SK-N-MC (cell line): Measurements from ENCODE around the gene ASNS.
"Not testable (repeated sequence)": the region's sequence is repeated elsewhere in the genome, so short reads cannot be mapped to it uniquely, and the experiment has no call there.

Source experiments
- DNase-seq: peaks from one replicate; pipeline ENCODE4 v3.0.0-alpha.2; 2011; ENCODE audit warnings: low read depth, low spot score
- H3K27ac ChIP-seq: fragments of 200-600 bp; sonication (generic); 2 replicates; pipeline ENCODE4 v1.5.1; 2016; ENCODE audit warnings: mixed run types
- H3K36me3 ChIP-seq: fragments of 200-600 bp; sonication (generic); 2 replicates; pipeline ENCODE4 v1.6.1; 2017; ENCODE audit warnings: antibody characterized with exemption, low read length, mixed read lengths; ENCODE audit not compliant: insufficient read depth
- H3K4me3 ChIP-seq: fragments of 200-600 bp; sonication (generic); 2 replicates; pipeline ENCODE4 v1.5.1; 2016
- H3K9ac ChIP-seq: fragments of 200-600 bp; sonication (generic); 2 replicates; pipeline ENCODE4 v1.8.0; 2017; ENCODE audit warnings: mixed run types, mixed read lengths; ENCODE audit not compliant: insufficient read length
- H3K9me3 ChIP-seq: fragments of 200-600 bp; sonication (generic); 2 replicates; pipeline ENCODE4 v1.6.1; 2017; ENCODE audit warnings: low read depth, mild to moderate bottlenecking, antibody characterized with exemption, low read length, moderate library complexity, mixed read lengths
- EZH2 ChIP-seq: fragments of 200-600 bp; sonication (generic); IDR thresholded peaks from one replicate; pipeline ENCODE4 v1.6.1; 2017; ENCODE audit warnings: antibody characterized with exemption
- FOXP2 ChIP-seq: optimal IDR thresholded peaks from 2 replicates; pipeline ENCODE3; 2011; ENCODE audit warnings: mild to moderate bottlenecking, moderate library complexity; ENCODE audit not compliant: insufficient read depth; ENCODE audit errors: extremely low read length, control extremely low read depth
- POLR2AphosphoS5 ChIP-seq: IDR thresholded peaks from 2 replicates; pipeline ENCODE4 v1.6.1; 2012; ENCODE audit warnings: mild to moderate bottlenecking, low read depth, low read length, borderline replicate concordance

Gene ASNS

DNA sequence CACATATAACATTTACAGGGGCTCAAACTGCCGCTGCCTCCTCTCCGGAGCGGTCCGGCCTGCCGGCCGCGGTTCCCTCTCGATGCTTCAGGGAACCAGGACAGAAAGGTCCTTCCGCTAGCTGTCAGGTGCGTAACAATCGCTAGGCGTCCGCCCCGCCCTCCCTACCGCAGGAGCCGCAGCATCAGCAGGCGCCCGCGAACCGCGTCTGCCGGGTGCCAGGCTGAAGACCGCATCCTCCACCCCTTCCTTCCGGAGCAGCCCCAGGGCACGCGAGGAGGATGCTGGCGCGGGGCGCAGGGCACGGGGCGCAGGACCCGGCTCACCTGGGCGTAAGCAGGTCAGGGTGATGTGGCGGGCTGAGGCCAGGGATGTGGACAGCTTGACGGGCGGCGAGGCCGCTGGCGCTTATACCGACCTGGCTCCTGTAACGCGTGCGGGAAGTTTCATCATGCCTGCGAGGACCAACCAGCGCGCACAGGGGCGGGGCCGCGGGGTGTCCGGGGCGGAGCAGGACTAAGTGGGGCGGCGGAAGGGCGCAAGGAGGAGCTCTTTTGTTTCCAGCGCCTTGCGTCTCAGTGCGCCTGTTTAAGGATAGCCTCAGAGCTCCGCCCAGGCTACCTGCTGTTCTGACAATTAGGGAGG is at the start of gene ASNS:
TSS of gene ASNS (minus strand) at position 384 of the 645 bp plus-strand sequence. CDS start 3,252 bp downstream, outside the sequence.
- H3K4me3 ChIP-seq, result peak within 1 kb of the TSS; percentile 95
- peaks cover 34% of the 10 kb centered on the region for H3K36me3 ChIP-seq
- TF ChIP-seq POLR2AphosphoS5 (peak; percentile 81), FOXP2 (peak; percentile 33), EZH2 (no peak)
- H3K9ac ChIP-seq, result peak within 1 kb of the TSS; percentile 89
- peak; percentile 63 for DNase-seq
- no peaks in the 10 kb centered on the region for H3K9me3 ChIP-seq
- H3K27ac ChIP-seq, result peak within 1 kb of the TSS; percentile 78; the same call in 1 of the 2 replicates

- DNase-seq, H3K9ac ChIP-seq, H3K27ac ChIP-seq, H3K9me3 ChIP-seq, H3K4me3 ChIP-seq, H3K36me3 ChIP-seq: not testable (repeated sequence)
Measured at GRCh38 chr7:97921254-97921653, 49.0 kb upstream of the ASNS start.

- H3K4me3 ChIP-seq, H3K9ac ChIP-seq, H3K27ac ChIP-seq, DNase-seq, H3K36me3 ChIP-seq, H3K9me3 ChIP-seq: not testable (repeated sequence)
Measured at GRCh38 chr7:97915267-97915666, 43.1 kb upstream of the ASNS start.

DNA sequence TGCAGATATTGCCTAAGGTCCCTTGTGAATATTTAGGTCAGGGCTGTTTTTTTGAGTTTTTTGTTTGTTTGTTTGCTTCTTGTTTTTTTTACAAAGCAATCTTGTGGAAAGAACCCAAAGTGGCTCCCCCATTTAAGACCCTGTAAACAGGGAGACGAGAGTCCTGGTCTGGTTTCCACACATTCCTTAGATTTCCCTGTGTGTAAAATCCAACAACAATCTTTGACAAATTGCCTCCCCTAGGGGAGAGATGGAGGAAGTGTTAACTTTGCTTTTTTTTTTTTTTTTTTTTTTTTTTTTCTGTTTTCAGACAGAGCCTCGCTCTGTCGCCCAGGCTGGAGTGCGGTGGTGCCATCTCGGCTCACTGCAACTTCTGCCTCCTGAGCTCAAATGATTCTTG is 40.1 kb upstream of the ASNS start:
- H3K9me3 ChIP-seq, DNase-seq, H3K27ac ChIP-seq: not testable (repeated sequence)

GRCh38 chr7:97896893-97897292 is 24.7 kb upstream of the ASNS start:
- H3K9me3 ChIP-seq, DNase-seq, H3K27ac ChIP-seq, H3K4me3 ChIP-seq, H3K36me3 ChIP-seq, H3K9ac ChIP-seq: not testable (repeated sequence)

More for the DNA sequence above, 40.1 kb upstream of the ASNS start:
- not testable (repeated sequence) for H3K9ac ChIP-seq, H3K4me3 ChIP-seq, H3K36me3 ChIP-seq

DNA sequence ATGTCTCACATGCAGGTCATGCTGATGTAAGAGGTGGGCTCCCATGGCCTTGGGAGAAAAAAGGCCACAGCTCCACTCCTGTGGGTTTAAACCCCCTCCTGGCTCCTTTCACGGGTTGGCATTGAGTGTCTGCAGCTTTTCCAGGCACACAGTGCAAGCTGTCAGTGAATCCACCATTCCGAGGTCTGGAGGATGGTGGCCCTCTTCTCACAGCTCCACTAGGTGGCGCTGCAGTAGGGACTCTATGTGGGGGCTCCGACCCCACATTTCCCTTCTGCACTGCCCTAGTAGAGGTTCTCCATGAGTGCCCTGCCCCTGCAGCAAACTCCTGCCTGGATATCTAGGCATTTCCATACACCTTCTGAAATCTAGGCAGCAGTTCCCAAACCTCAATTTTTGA is 19.5 kb upstream of the ASNS start:
- not testable (repeated sequence) for H3K4me3 ChIP-seq, H3K9me3 ChIP-seq, DNase-seq, H3K9ac ChIP-seq, H3K27ac ChIP-seq, H3K36me3 ChIP-seq

- H3K9me3 ChIP-seq, H3K4me3 ChIP-seq, H3K36me3 ChIP-seq, H3K9ac ChIP-seq, DNase-seq, H3K27ac ChIP-seq: not testable (repeated sequence)
Measured at GRCh38 chr7:97879527-97879926, 7.3 kb upstream of the ASNS start.

DNA sequence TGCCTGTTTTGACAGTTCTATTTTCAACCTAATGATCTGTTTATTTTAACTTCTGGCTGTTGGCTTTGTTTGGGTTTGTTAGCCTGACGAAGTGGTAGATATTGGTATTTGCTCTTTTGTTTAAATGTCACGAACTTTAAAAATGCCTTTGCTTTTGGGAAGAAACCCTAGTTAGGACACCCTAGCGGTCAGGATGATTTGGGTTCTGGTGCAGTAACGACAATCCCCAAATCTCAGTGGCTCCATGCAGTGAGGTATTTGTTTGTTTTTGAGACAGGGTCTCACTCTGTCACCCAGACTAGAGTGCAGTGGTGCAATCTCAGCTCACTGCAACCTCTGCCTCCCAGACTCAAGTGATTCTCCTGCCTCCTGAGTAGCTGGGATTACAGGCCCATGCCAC is 2.7 kb upstream of the ASNS start:
- not testable (repeated sequence) for H3K36me3 ChIP-seq, H3K9me3 ChIP-seq, H3K27ac ChIP-seq, DNase-seq, H3K9ac ChIP-seq, H3K4me3 ChIP-seq

GRCh38 chr7:97873606-97874005 is 1.4 kb upstream of the ASNS start:
- TF ChIP-seq POLR2AphosphoS5 (no peak), EZH2 (no peak), FOXP2 (no peak)
- no peaks in the 10 kb centered on the region for H3K9me3 ChIP-seq
- no peak for DNase-seq
- no peak overlapping the region for H3K4me3 ChIP-seq
- peaks cover 22% of the 10 kb centered on the region for H3K36me3 ChIP-seq
- H3K27ac ChIP-seq, result no peak overlapping the region
- H3K9ac ChIP-seq, result no peak overlapping the region

GRCh38 chr7:97871659-97872024 is 566 bp downstream of the ASNS start:
- H3K27ac ChIP-seq, result peak overlapping the region; percentile 78; the same call in 1 of the 2 replicates
- TF ChIP-seq POLR2AphosphoS5 (no peak), FOXP2 (no peak), EZH2 (no peak)
- no peak for DNase-seq
- peaks cover 39% of the 10 kb centered on the region for H3K36me3 ChIP-seq
- no peaks in the 10 kb centered on the region for H3K9me3 ChIP-seq
- peak overlapping the region; percentile 89 for H3K9ac ChIP-seq
- peak overlapping the region; percentile 95 for H3K4me3 ChIP-seq
